Psoas muscle (tissue), 8 donors: Measurements from ENCODE around the gene XXYLT1. TPM values are rescaled to one million over a fixed set of nuclear protein-coding genes. Genes with fewer than 3 reads are reported as not detected.

Experiments used
- ATAC-seq, 4 donors: fragments of 200-7000 bp; cut with Tn5 transposase; one replicate each; pipeline ENCODE4 v1.9.1; 2020; ENCODE audit warnings: moderate library complexity in 3 of 4, mild to moderate bottlenecking in 2 of 4
- DNase-seq, 2 donors: peaks; one replicate each; pipeline ENCODE4 v3.0.0-alpha.2; 2020
- H3K27ac ChIP-seq: fragments of 200-600 bp; one replicate; pipeline ENCODE4 v1.8.0; 2022
- H3K27me3 ChIP-seq, 3 donors: fragments of 200-600 bp in 1 of 3; one replicate each; pipeline versions ENCODE4 v1.6.1 to v1.8.0; 2013 to 2022; ENCODE audit warnings: low read length in 2 of 3, mild to moderate bottlenecking in 2 of 3, moderate library complexity in 1 of 3; ENCODE audit not compliant: insufficient read depth in 3 of 3
- H3K36me3 ChIP-seq, 2 donors: fragments of 200-600 bp in 1 of 2; one replicate each; pipeline versions ENCODE4 v1.6.1 to v1.8.0; 2013 to 2022; ENCODE audit warnings: low read depth in 1 of 2, mild to moderate bottlenecking in 1 of 2, moderate library complexity in 1 of 2; ENCODE audit not compliant: insufficient read depth in 1 of 2
- H3K4me1 ChIP-seq: fragments of 200-600 bp; one replicate; pipeline ENCODE4 v1.8.0; 2022
- H3K4me3 ChIP-seq: fragments of 200-600 bp; one replicate; pipeline ENCODE4 v1.8.0; 2022; ENCODE audit warnings: mild to moderate bottlenecking
- H3K9me3 ChIP-seq: fragments of 200-600 bp; one replicate; pipeline ENCODE4 v1.8.0; 2022
- WGBS, 3 donors: extraction: QIAGEN DNeasy Blood & Tissue Kit; methylation state at CpG; one replicate each; pipeline versions ENCODE4 v1.1.6 to v1.1.7; 2013; 5-methylcytosine and 5-hydroxymethylcytosine counted together
- intact Hi-C, 2 donors: fragments of 100-400 bp; cut with DNase I; formaldehyde crosslinking; loops; one replicate each; pipeline versions ENCODE4 v1.11.0 to v1.14.2; 2022
- polyA plus RNA-seq, 3 donors: library from polyadenylated mRNA; stranded (reverse); fragments of 200-250 nt; gene quantifications; one replicate each; pipeline ENCODE4 v1.2.3, GENCODE V29; 2013
- total RNA-seq, 4 donors: library from RNA; stranded (reverse); fragmentation: NEBNext Ultra II Directional in 2 of 4; extraction: Animal tissue kit (Norgen Biotek cat#: 25700) in 2 of 4; gene quantifications; one replicate each; pipeline versions ENCODE4 v1.2.1 to v1.2.4, GENCODE V29; 2021 to 2023
- TF ChIP-seq, protein P1 (sequence below): fragments of 200-600 bp; IDR thresholded peaks from one replicate; pipeline ENCODE4 v1.8.0; 2022; ENCODE audit warnings: antibody characterized with exemption
- donor health status: healthy with polysubstance abuse.
- donor health status: DM: no; HTN: no; CAD: no; lungs with moderate emphysema.
- donor health status: Bipolar disorder and iron deficiency.
- donor health status: healthy.
- donor health status: DM: yes; HTN: yes; CAD: no.
- donor health status: DM: no; HTN: no; CAD: no.
- donor health status: DM: no; HTN: no; CAD: no.
- donor health status: DM: yes; HTN: yes; CAD: no.

Gene XXYLT1
- total and polyA plus RNA-seq, 7 donors: 0.86 to 3.5 (median 1.8) TPM

DNA sequence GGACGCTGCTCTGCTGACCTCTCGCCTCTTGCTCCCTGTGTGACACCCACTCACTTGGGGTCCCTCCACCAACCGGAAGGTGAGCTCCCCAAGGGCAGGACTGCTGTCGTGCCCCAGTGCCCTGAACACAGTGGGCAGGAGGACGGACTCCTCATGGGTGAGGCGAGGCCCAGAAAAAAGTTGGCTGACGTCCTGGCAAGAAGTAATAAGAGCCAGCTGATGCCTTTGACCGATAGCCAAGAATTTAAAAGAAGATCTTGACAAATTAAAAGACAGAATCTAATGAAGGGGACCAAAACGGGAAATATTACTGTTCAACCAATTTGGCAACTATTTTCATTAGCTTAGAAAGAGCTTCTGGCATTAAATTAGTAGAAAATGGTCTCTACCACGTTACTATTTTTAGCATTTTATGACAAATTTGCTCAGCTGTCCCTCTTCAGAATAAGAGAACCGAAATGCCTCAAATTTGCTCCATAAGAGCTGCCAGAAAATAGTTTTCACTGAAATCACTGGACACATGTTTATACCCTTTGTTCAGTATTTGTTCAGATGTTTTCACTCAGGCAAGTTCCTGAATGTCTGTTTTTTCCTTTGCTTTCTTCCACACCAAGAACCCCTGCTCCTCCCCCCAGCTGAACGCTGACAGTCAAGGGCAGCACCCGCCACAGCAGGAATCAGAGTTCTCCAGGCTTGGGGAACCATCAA is 60.5 kb downstream of the XXYLT1 start:
- no peaks in the 10 kb centered on the region for H3K27me3 ChIP-seq
- intact Hi-C loops: no loop called here
- TF ChIP-seq, protein P1, sequence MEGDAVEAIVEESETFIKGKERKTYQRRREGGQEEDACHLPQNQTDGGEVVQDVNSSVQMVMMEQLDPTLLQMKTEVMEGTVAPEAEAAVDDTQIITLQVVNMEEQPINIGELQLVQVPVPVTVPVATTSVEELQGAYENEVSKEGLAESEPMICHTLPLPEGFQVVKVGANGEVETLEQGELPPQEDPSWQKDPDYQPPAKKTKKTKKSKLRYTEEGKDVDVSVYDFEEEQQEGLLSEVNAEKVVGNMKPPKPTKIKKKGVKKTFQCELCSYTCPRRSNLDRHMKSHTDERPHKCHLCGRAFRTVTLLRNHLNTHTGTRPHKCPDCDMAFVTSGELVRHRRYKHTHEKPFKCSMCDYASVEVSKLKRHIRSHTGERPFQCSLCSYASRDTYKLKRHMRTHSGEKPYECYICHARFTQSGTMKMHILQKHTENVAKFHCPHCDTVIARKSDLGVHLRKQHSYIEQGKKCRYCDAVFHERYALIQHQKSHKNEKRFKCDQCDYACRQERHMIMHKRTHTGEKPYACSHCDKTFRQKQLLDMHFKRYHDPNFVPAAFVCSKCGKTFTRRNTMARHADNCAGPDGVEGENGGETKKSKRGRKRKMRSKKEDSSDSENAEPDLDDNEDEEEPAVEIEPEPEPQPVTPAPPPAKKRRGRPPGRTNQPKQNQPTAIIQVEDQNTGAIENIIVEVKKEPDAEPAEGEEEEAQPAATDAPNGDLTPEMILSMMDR: no peak
- H3K27ac ChIP-seq: peak overlapping the region; percentile 69
- no peaks in the 10 kb centered on the region for H3K9me3 ChIP-seq
- H3K4me3 ChIP-seq: peak overlapping the region; percentile 54
- 12 to 28% (median 19%) methylated on average over 13 of the region's 13 CpGs for WGBS, 3 donors
- no peaks in the 10 kb centered on the region for H3K36me3 ChIP-seq
- ATAC-seq: peak in 3 of 4 donors; percentile 48 to 61 (median 54)
- peak; percentile 46 to 62 for DNase-seq
- peaks cover 24% of the 10 kb centered on the region for H3K4me1 ChIP-seq

DNA sequence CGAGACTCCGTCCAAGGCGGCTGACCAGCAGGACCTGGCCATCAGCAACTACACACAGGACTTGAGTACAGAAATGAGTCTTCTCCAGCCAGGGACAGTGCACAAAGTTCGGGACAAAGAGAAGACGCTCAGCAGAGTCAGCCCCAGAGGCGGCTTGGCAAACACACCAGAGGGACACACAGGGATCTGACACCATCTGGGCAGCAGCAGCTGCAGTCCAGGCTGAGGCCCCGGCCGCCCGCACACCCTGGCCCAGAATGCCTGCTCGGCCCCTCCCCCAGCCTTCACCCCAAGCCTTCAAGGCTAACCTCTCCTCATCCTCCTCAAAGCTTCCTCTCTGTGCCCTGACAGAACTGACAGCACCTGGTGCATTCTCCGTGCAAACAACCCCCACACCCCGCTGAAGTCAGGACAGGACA is 61.1 kb downstream of the XXYLT1 start:
- peak overlapping the region; percentile 54 for H3K4me3 ChIP-seq
- no peaks in the 10 kb centered on the region for H3K36me3 ChIP-seq
- DNase-seq: peak; percentile 76 to 88
- H3K9me3 ChIP-seq: no peaks in the 10 kb centered on the region
- WGBS, 3 donors: 4 to 30% (median 11%) methylated on average over 12 of the region's 12 CpGs
- H3K4me1 ChIP-seq: peaks cover 30% of the 10 kb centered on the region
- peak; percentile 81 to 93 (median 88) for ATAC-seq
- peak overlapping the region; percentile 69 for H3K27ac ChIP-seq
- no peaks in the 10 kb centered on the region for H3K27me3 ChIP-seq
- TF ChIP-seq, protein P1: no peak
- intact Hi-C loops: no loop called here

DNA sequence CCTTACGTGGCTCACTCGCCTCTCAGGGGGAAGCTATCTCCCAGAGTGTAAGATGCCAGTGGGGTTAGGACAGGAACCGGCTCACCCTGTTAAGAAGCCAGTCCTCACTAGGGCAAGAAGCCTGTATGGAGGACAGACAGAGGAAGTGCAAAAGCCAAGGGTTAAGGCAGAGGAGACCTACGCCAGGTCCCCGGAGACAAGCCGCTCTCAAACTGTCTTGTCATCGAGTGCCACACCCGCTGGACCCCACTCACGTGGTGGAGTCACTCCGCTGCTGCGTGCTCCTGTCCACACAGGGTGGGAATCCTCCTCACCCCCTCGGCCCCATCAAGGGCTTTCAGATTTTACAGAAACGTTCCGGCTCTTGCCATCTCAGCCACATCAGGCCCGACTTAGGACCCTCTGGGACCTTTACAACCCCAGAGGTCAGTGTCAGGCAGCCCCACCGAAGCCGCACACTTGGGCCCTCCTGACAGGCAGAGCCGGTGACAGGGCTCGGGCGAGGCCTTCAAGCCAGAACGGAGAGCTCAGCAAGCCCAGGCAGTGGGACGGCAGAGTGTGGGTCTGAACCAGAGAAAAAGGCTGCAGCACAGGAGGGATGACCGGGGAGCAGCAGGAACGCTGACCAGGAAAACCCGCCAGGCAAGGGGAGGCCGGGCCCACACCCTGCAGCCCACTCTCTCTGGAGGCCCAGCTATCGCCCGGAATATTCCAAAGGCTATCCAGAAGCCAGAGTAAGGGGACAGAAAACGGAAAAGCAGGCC is 61.7 kb downstream of the XXYLT1 start:
- 51 to 65% (median 57%) methylated on average over 29 of the region's 29 CpGs for WGBS, 3 donors
- ATAC-seq (peak; percentile 26 to 59 (median 41)), DNase-seq (peak; percentile 53 to 67)
- peaks cover 36% of the 10 kb centered on the region for H3K4me1 ChIP-seq
- peak overlapping the region; percentile 69 for H3K27ac ChIP-seq
- intact Hi-C loops: no loop called here
- H3K27me3 ChIP-seq: no peaks in the 10 kb centered on the region
- TF ChIP-seq, protein P1: no peak
- no peaks in the 10 kb centered on the region for H3K9me3 ChIP-seq
- no peaks in the 10 kb centered on the region for H3K36me3 ChIP-seq
- H3K4me3 ChIP-seq: peak overlapping the region; percentile 54

DNA sequence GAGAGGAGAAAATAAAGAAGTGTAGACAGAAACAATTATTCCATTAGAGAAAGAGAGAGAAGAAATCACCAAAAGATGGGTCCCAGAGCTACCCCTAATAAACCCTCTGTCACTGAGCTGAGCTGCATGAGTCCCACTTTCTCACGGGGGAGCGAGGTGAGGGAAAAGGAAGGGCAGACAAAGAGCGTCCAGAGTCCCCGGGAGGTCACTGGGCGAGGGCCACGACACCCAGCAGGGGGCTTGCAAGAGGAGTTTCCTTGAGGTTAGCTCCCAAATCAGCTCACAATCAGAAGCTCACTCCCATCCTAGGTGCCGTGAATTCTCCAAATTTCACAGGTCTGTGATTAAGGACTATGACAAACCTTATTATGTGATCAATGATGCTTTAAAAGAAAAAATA is 62.3 kb downstream of the XXYLT1 start:
- DNase-seq: no peak
- TF ChIP-seq, protein P1: no peak
- Histone ChIP-seq H3K27me3 (no peaks in the 10 kb centered on the region), H3K4me3 (no peak overlapping the region), H3K36me3 (no peaks in the 10 kb centered on the region), H3K27ac (peak overlapping the region; percentile 69), H3K9me3 (no peaks in the 10 kb centered on the region), H3K4me1 (peaks cover 37% of the 10 kb centered on the region)
- 86 to 89% (median 88%) methylated on average over 7 of the region's 7 CpGs for WGBS, 3 donors
- intact Hi-C loops: no loop called here
- ATAC-seq: no peak
